HCT116 (cell line): Measurements from ENCODE around the gene ZACN. TPM values are rescaled to one million over a fixed set of nuclear protein-coding genes. Genes with fewer than 3 reads are reported as not detected.

Experiments used
- ATAC-seq: fragments of 200-7000 bp; cut with Tn5 transposase; 2 replicates; pipeline ENCODE4 v1.9.1; 2020; ENCODE audit warnings: mild to moderate bottlenecking, moderate library complexity
- BruUV-seq: library from RNA; stranded (reverse); fragments of 400-500 nt; replicated peaks from 2 replicates; lab custom pipeline; 2021; lab: Mats Ljungman, UMichigan
- CTCF ChIA-PET: fragments of 300-600 bp; sonication (Branson Sonifier 250); formaldehyde crosslinking; loops from one replicate; lab custom pipeline; 2021; ENCODE audit warnings: antibody characterized with exemption; lab: Charles Lee
- POLR2A ChIA-PET: fragments of 300-600, 350-600 bp; sonication (Branson Sonifier 250); formaldehyde crosslinking; loops from one replicate; lab custom pipeline; 2021; ENCODE audit warnings: antibody characterized with exemption; lab: Charles Lee
- RAD21 ChIA-PET, 2 experiments: fragments of 300-600 bp; sonication (Branson Sonifier 250); formaldehyde crosslinking; loops; one replicate each; lab custom pipeline; 2023; ENCODE audit warnings: low total read pairs in 2 of 2; ENCODE audit not compliant: uncharacterized antibody in 2 of 2, unreplicated experiment in 2 of 2, low non-redundant PET in 1 of 2; lab: Charles Lee
- DNase-seq: peaks from one replicate; pipeline ENCODE4 v3.0.0-alpha.2; 2010; ENCODE audit warnings: low read depth, low spot score
- H2AFZ ChIP-seq: fragments of 200-600 bp; shearing (Covaris generic), sonication (generic); 2 replicates; pipeline ENCODE4 v1.6.1; 2017; ENCODE audit warnings: low read depth, mixed run types, mixed read lengths, antibody characterized with exemption, low read length; ENCODE audit not compliant: poor library complexity, severe bottlenecking
- H3K27ac ChIP-seq: 2 replicates; pipeline ENCODE4 v1.5.1; 2012; ENCODE audit warnings: low read depth, low read length
- H3K27me3 ChIP-seq: fragments of 200-600 bp; sonication (generic); 2 replicates; pipeline ENCODE4 v1.6.1; 2016; ENCODE audit warnings: mixed run types, low read length, mixed read lengths; ENCODE audit not compliant: insufficient read depth
- H3K36me3 ChIP-seq, 2 experiments: fragments of 200-500 bp in 1 of 2; fragments of 200-600 bp in 1 of 2; sonication (Bioruptor generic) in 1 of 2; sonication (generic) in 1 of 2; 2 replicates each; pipeline versions ENCODE4 v1.5.1 to v1.6.1; 2014 to 2016; ENCODE audit warnings: low read length in 2 of 2, inconsistent platforms in 1 of 2, mixed read lengths in 1 of 2, mixed run types in 1 of 2; ENCODE audit not compliant: insufficient read depth in 2 of 2, control insufficient read depth in 1 of 2
- H3K4me1 ChIP-seq, 2 experiments: fragments of 200-600 bp in 1 of 2; sonication (generic) in 1 of 2; 2 replicates each; pipeline versions ENCODE4 v1.5.1 to v1.6.1; 2012 to 2017; ENCODE audit warnings: low read length in 2 of 2, inconsistent platforms in 1 of 2, mild to moderate bottlenecking in 1 of 2, mixed read lengths in 1 of 2, mixed run types in 1 of 2, moderate library complexity in 1 of 2; ENCODE audit not compliant: insufficient read depth in 2 of 2, control insufficient read depth in 1 of 2
- H3K4me2 ChIP-seq: fragments of 200-600 bp; sonication (generic); 2 replicates; pipeline ENCODE4 v1.6.1; 2017; ENCODE audit warnings: mixed run types, low read length, mixed read lengths
- H3K4me3 ChIP-seq, 2 experiments: fragments of 200-600 bp in 1 of 2; sonication (generic) in 1 of 2; replicated peaks in 1 of 2; 2 replicates each; pipeline ENCODE4 v1.5.1; 2011 to 2016; ENCODE audit warnings: low read length in 2 of 2, control low read depth in 1 of 2, low read depth in 1 of 2, mild to moderate bottlenecking in 1 of 2, mixed read lengths in 1 of 2, mixed run types in 1 of 2
- H3K79me2 ChIP-seq: fragments of 200-600 bp; sonication (generic); 2 replicates; pipeline ENCODE4 v1.6.1; 2017; ENCODE audit warnings: mild to moderate bottlenecking, mixed run types, low read length, moderate library complexity, mixed read lengths; ENCODE audit not compliant: insufficient read depth
- H3K9ac ChIP-seq: fragments of 200-600 bp; sonication (generic); 2 replicates; pipeline ENCODE4 v1.6.1; 2016; ENCODE audit warnings: low read length, mixed read lengths
- H3K9me2 ChIP-seq: fragments of 200-600 bp; sonication (generic), shearing (Covaris generic); 2 replicates; pipeline ENCODE4 v1.6.1; 2017; ENCODE audit warnings: mixed run types, mild to moderate bottlenecking, moderate library complexity; ENCODE audit not compliant: insufficient read depth
- H3K9me3 ChIP-seq, 2 experiments: fragments of 200-500 bp in 1 of 2; fragments of 200-600 bp in 1 of 2; sonication (Bioruptor generic) in 1 of 2; sonication (generic) in 1 of 2; 2 replicates each; pipeline ENCODE4 v1.6.1; 2014 to 2017; ENCODE audit warnings: low read length in 2 of 2, mixed read lengths in 2 of 2, inconsistent platforms in 1 of 2, low read depth in 1 of 2, mild to moderate bottlenecking in 1 of 2, mixed run types in 1 of 2, moderate library complexity in 1 of 2; ENCODE audit not compliant: control insufficient read depth in 1 of 2, insufficient read depth in 1 of 2
- H4K20me1 ChIP-seq: fragments of 200-600 bp; sonication (generic), shearing (Covaris generic); 2 replicates; pipeline ENCODE4 v1.6.1; 2017; ENCODE audit warnings: mixed run types, mild to moderate bottlenecking, moderate library complexity; ENCODE audit not compliant: insufficient read depth
- ATF3 ChIP-seq: IDR thresholded peaks from 2 replicates; pipeline ENCODE4 v1.6.1; 2012
- CBX3 ChIP-seq: IDR thresholded peaks from 2 replicates; pipeline ENCODE4 v1.6.1; 2012; ENCODE audit warnings: low read depth
- CTCF ChIP-seq, 3 experiments: fragments of 200-600 bp in 1 of 3; sonication (generic) in 1 of 3; IDR thresholded peaks in 2 of 3; conservative IDR thresholded peaks in 1 of 3; 2 replicates each; pipeline ENCODE4 v1.5.1; 2012 to 2017; ENCODE audit warnings: low read depth in 2 of 3, low read length in 2 of 3, antibody characterized with exemption in 1 of 3, borderline replicate concordance in 1 of 3, control low read depth in 1 of 3, mild to moderate bottlenecking in 1 of 3, mixed read lengths in 1 of 3, mixed run types in 1 of 3, moderate library complexity in 1 of 3; ENCODE audit not compliant: insufficient read depth in 1 of 3
- EGR1 ChIP-seq: IDR thresholded peaks from 2 replicates; pipeline ENCODE4 v1.6.1; 2012; ENCODE audit warnings: low read depth
- EZH2phosphoT487 ChIP-seq: fragments of 200-600 bp; IDR thresholded peaks from 2 replicates; pipeline ENCODE4 v1.6.1; 2018; ENCODE audit warnings: antibody characterized with exemption, borderline replicate concordance
- RAD21 ChIP-seq: IDR thresholded peaks from 2 replicates; pipeline ENCODE4 v1.6.1; 2012; ENCODE audit warnings: low read depth, mild to moderate bottlenecking
- SIN3A ChIP-seq: IDR thresholded peaks from 2 replicates; pipeline ENCODE4 v1.6.1; 2012; ENCODE audit warnings: low read depth
- TCF7L2 ChIP-seq: IDR thresholded peaks from 2 replicates; pipeline ENCODE4 v1.7.0; 2011; ENCODE audit warnings: borderline replicate concordance, inconsistent platforms; ENCODE audit not compliant: insufficient read depth, insufficient read length; ENCODE audit errors: extremely low read depth
- ZFX ChIP-seq: fragments of 450-650 bp; IDR thresholded peaks from 2 replicates; pipeline ENCODE4 v1.6.1; 2017
- intact Hi-C: fragments of 100-400 bp; cut with micrococcal nuclease; formaldehyde crosslinking; loops from 2 replicates; pipeline ENCODE4 v1.10.0; 2022
- total RNA-seq: library from RNA; stranded (reverse); gene quantifications from one replicate; pipeline ENCODE4 v1.2.1, GENCODE V29; 2021; ENCODE audit not compliant: unreplicated experiment

Gene ZACN
- total RNA-seq, 1 experiment from 2014 or later: not detected

- no peaks in the 10 kb centered on the region for H3K27me3 ChIP-seq
- no peaks in the 10 kb centered on the region for H4K20me1 ChIP-seq
- no peaks in the 10 kb centered on the region for H3K9me3 ChIP-seq
- CTCF ChIA-PET: interaction anchor here (1.0 to 1.3 kb wide), 3 partner anchors 12 to 93 kb away, joined by 3 to 4 read pairs (median 4); no protein-coding TSS in a partner anchor
- peaks cover 11 to 21% of the 10 kb centered on the region in 2 experiments for H3K4me1 ChIP-seq
- no peak overlapping the region for H3K27ac ChIP-seq
- BruUV-seq: no TSS peak
- intact Hi-C loops: loop anchor here (2.0 to 10.0 kb wide), 2 partner anchors 93 to 203 kb away; partner anchors contain the start of gene MRPL38
- peaks cover 11% of the 10 kb centered on the region for H3K79me2 ChIP-seq
- no peaks in the 10 kb centered on the region for H3K36me3 ChIP-seq
- RAD21 ChIA-PET: no interaction called here
- no peaks in the 10 kb centered on the region for H3K9me2 ChIP-seq
- H3K9ac ChIP-seq: no peak overlapping the region
- POLR2A ChIA-PET: no interaction called here
- H3K4me2 ChIP-seq: no peak overlapping the region
- ATAC-seq (0 out of 2 replicates have a peak, but pooled peaks have one; percentile 16), DNase-seq (peak; percentile 42)
- no peak overlapping the region for H2AFZ ChIP-seq
- no peak overlapping the region for H3K4me3 ChIP-seq
- TF ChIP-seq RAD21: peak; percentile 68
- TF ChIP-seq ZFX: no peak
- no peak for TF ChIP-seq ATF3
- TF ChIP-seq SIN3A: no peak
- peak in 2 of 3 experiments; percentile 46 to 56; a peak in 5 of 6 replicates for TF ChIP-seq CTCF (IDR thresholded peaks at IDR 0.05 in 2 of 3, conservative IDR thresholded peaks at IDR 0.05 in 1 of 3; ENCODE audit: borderline replicate concordance in 1 of 3, insufficient read depth in 1 of 3, low read depth in 2 of 3, low read length in 2 of 3)
- TF ChIP-seq TCF7L2: no peak
- TF ChIP-seq CBX3: no peak
- no peak for TF ChIP-seq EZH2phosphoT487
- TF ChIP-seq EGR1: no peak
- TF ChIP-seq, all 23 proteins: peak for 2
Observed at GRCh38 chr17:76107509-76107908, 28.5 kb downstream of the ZACN start.
